Cardiac fibroblast (primary cell): ENCODE results near the gene PAX1.

ENCODE experiments used
- DNase-seq, 2 donors: peaks; one replicate each; pipeline versions ENCODE4 v3.0.0 to v3.0.0-alpha.2; 2010; ENCODE audit warnings: low read depth in 2 of 2
- H3K4me3 ChIP-seq, 2 donors: replicated peaks in 1 of 2; 1 replicate in 1 of 2; 2 replicates in 1 of 2; pipeline ENCODE4 v1.5.1; 2011; ENCODE audit warnings: low read depth in 2 of 2, low read length in 2 of 2, mild to moderate bottlenecking in 2 of 2, moderate library complexity in 1 of 2
- CTCF ChIP-seq: IDR thresholded peaks from one replicate; pipeline ENCODE4 v1.5.1; 2011; ENCODE audit warnings: low read depth, mild to moderate bottlenecking, low read length, inconsistent platforms

The PAX1 gene

GRCh38 chr20:21729316-21729715, 23.9 kb downstream of the PAX1 start:
- no peak overlapping the region for H3K4me3 ChIP-seq
- no peak for DNase-seq
- TF ChIP-seq CTCF: no peak

DNA sequence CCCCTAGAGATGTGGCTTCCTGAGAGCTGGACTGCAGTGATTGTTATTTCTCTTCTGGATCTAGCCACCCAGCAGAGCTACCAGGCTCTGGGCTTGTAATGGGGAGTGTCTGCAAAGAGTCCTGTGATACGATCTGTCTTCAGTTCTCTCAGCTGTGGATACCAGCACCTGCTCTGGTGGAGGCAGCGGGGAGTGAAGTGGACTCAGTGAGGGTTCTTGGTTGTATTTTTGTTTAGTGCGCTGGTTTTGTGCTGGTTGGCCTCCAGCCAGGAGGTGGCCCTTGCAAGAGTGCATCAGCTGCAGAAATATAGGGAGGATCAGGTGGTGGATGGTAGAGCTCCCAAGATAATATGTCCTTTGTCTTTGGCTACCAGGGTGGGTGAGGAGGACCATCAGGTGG, 33.7 kb downstream of the PAX1 start:
- H3K4me3 ChIP-seq: no peak overlapping the region
- no peak for DNase-seq
- no peak for TF ChIP-seq CTCF

DNA sequence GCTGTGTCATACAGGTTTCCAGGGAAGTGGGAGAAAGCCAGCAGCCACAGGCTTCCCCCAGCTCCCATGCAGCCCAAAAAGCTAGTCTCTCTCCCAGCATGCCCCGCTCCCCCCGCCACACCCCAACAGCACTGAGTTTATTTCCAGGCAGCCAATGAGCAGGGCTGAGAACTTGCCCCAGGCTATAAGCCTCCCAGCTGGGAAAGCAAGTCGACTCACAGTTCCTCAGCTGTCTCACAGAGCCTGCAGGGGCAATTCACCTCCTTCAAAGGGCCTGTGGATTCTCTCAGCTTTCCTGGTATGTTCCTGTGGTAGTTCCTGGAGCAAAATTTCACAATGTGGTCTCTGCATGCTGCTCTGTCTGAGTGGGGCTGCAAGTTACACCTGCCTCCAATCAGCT, 34.2 kb downstream of the PAX1 start:
- H3K4me3 ChIP-seq: no peak overlapping the region
- TF ChIP-seq CTCF: no peak
- no peak for DNase-seq

DNA sequence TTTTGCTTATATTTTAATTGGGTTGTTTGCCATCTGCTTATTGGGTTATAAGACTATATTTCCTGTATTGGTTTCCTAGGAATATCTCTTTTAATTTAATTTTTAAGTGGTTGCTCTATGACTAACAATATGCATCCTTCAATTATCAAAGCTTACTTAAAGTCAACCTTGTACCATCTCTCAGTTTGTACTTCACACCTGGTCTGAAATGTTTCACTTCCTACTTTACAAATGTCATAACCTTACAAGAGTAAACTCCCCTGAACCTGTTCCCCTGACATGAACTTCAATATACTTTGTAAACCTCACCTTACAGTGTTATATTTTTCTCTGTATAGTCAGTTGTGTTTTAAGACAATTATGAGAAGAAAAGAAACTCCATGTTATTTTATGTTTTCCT, 35.8 kb downstream of the PAX1 start:
- TF ChIP-seq CTCF: no peak
- DNase-seq: no peak
- H3K4me3 ChIP-seq: no peak overlapping the region

- no peak for TF ChIP-seq CTCF
- no peak overlapping the region for H3K4me3 ChIP-seq
- no peak for DNase-seq
Measured at GRCh38 chr20:21762646-21763045, 57.2 kb downstream of the PAX1 start.

DNA sequence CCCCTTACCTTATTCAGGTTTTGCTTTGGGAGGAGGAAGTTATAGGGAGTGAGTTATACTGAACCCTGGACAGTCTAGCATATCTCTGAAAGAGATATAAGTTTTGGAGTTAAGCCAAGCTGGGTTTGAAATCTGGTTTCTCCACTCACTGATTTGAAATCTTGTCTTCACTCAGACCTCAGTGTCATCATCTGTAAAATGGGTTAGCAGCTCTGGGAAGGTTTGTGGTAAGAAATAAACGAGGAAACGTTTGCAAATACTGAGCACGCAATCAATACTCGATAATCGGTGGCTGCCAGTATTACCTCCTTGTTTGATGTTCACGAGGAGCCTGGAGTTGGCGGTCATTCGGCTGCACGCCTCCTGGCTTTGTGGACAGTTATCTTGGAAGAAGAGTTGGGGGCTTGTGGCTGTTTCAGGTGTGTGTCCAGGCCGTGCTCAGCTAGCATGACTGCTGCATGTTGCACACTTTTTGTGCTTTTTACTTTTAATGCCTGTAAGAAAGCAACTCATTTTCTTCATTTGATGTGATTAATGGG, 61.8 kb downstream of the PAX1 start:
- TF ChIP-seq CTCF: no peak
- no peak for DNase-seq
- no peak overlapping the region for H3K4me3 ChIP-seq

GRCh38 chr20:21767739-21768223, 62.3 kb downstream of the PAX1 start:
- DNase-seq: no peak
- TF ChIP-seq CTCF: no peak
- H3K4me3 ChIP-seq: no peak overlapping the region
